Astrocyte of the spinal cord (primary cell): Measurements from ENCODE around the gene FAM234B.
A peak's percentile ranks its signal among the peaks of the same experiment; 100 is the strongest.
"Not testable (repeated sequence)": the region's sequence is repeated elsewhere in the genome, so short reads cannot be mapped to it uniquely, and the experiment has no call there.

Experiments
- DNase-seq: peaks from one replicate; pipeline ENCODE4 v3.0.0; 2011; ENCODE audit warnings: low read depth, low spot score
- H3K4me3 ChIP-seq: 2 replicates; pipeline ENCODE4 v1.5.1; 2011; ENCODE audit warnings: low read depth, mild to moderate bottlenecking, low read length, moderate library complexity
- CTCF ChIP-seq: IDR thresholded peaks from 2 replicates; pipeline ENCODE4 v1.5.1; 2012; ENCODE audit warnings: low read depth, mild to moderate bottlenecking, low read length, inconsistent platforms
- in situ Hi-C: cut with HindIII; loops from 2 replicates; pipeline ENCODE4 v1.10.0; 2017; ENCODE audit warnings: low sequenced_read_pairs

The FAM234B gene

GRCh38 chr12:13074396-13075117 is 30.4 kb downstream of the FAM234B start:
- in situ Hi-C loops = no loop called here
- no peak for TF ChIP-seq CTCF
- no peak overlapping the region for H3K4me3 ChIP-seq
- DNase-seq = no peak

- in situ Hi-C loops = no loop called here
- no peak for DNase-seq
- TF ChIP-seq CTCF = no peak
- no peak overlapping the region for H3K4me3 ChIP-seq
Observed at GRCh38 chr12:13075118-13075480, 30.9 kb downstream of the FAM234B start.

GRCh38 chr12:13075786-13076570 is 31.8 kb downstream of the FAM234B start:
- no peak overlapping the region for H3K4me3 ChIP-seq
- DNase-seq = no peak
- no peak for TF ChIP-seq CTCF
- in situ Hi-C loops = no loop called here

GRCh38 chr12:13079440-13079906 is 35.3 kb downstream of the FAM234B start:
- in situ Hi-C loops = no loop called here
- peak; percentile 14 for TF ChIP-seq CTCF
- no peak overlapping the region for H3K4me3 ChIP-seq
- DNase-seq = no peak

GRCh38 chr12:13080266-13080665 is 36.1 kb downstream of the FAM234B start:
- DNase-seq = no peak
- in situ Hi-C loops = no loop called here
- H3K4me3 ChIP-seq = no peak overlapping the region
- TF ChIP-seq CTCF = no peak

GRCh38 chr12:13082861-13083260 is 38.7 kb downstream of the FAM234B start:
- no peak for DNase-seq
- in situ Hi-C loops = no loop called here
- no peak overlapping the region for H3K4me3 ChIP-seq
- TF ChIP-seq CTCF = no peak

- DNase-seq, in situ Hi-C loops: not testable (repeated sequence)
Observed at GRCh38 chr12:13083638-13084037, 39.5 kb downstream of the FAM234B start.

More at GRCh38 chr12:13083638-13084037, 39.5 kb downstream of the FAM234B start:
- not testable (repeated sequence) for H3K4me3 ChIP-seq
